Bronchial epithelial cell (primary cell): ENCODE results near the gene FARS2. TPM values are rescaled to one million over a fixed set of nuclear protein-coding genes. Genes with fewer than 3 reads are reported as not detected.

Experiments used
- DNase-seq: peaks from one replicate; pipeline ENCODE4 v3.0.0-alpha.2; 2010; ENCODE audit warnings: low read depth
- FAIRE-seq: peaks from 2 replicates; lab custom pipeline; 2011; peaks lifted over from hg19 to GRCh38; lab: Jason Lieb, UNC
- H3K27me3 ChIP-seq: 2 replicates; pipeline ENCODE4 v1.5.1; 2011; ENCODE audit warnings: low read length; ENCODE audit not compliant: control insufficient read depth, insufficient read depth
- H3K36me3 ChIP-seq: 2 replicates; pipeline ENCODE4 v1.5.1; 2011; ENCODE audit warnings: low read length; ENCODE audit not compliant: control insufficient read depth, insufficient read depth
- H3K4me3 ChIP-seq: 2 replicates; pipeline ENCODE4 v1.5.1; 2011; ENCODE audit warnings: mild to moderate bottlenecking, low read depth, low read length, control low read depth
- CTCF ChIP-seq: IDR thresholded peaks from 2 replicates; pipeline ENCODE4 v1.5.1; 2011; ENCODE audit warnings: mild to moderate bottlenecking, moderate library complexity, low read length, control low read depth, inconsistent platforms; ENCODE audit not compliant: insufficient read depth, severe bottlenecking
- total RNA-seq: library from RNA; depleted of rRNA; stranded (reverse); fragments of >200 nt; gene quantifications from 2 replicates; pipeline ENCODE4 v1.2.1, GENCODE V29; 2014

FARS2 gene
- total RNA-seq, 1 donor from 2014 or later = 27.4 TPM

GRCh38 chr6:5302995-5303622, 41.8 kb downstream of the FARS2 start:
- H3K36me3 ChIP-seq = no peaks in the 10 kb centered on the region
- peak; percentile 98 for TF ChIP-seq CTCF
- peak; percentile 56 for DNase-seq
- H3K4me3 ChIP-seq = no peak overlapping the region
- no peaks in the 10 kb centered on the region for H3K27me3 ChIP-seq
- FAIRE-seq = peak; percentile 83

- FAIRE-seq = no peak
- H3K27me3 ChIP-seq = no peaks in the 10 kb centered on the region
- no peak overlapping the region for H3K4me3 ChIP-seq
- no peaks in the 10 kb centered on the region for H3K36me3 ChIP-seq
- DNase-seq = no peak
- no peak for TF ChIP-seq CTCF
Measured at GRCh38 chr6:5303682-5304081, 42.4 kb downstream of the FARS2 start.

GRCh38 chr6:5305968-5306626, 44.8 kb downstream of the FARS2 start:
- FAIRE-seq (no peak), DNase-seq (no peak)
- TF ChIP-seq CTCF = no peak
- no peaks in the 10 kb centered on the region for H3K36me3 ChIP-seq
- H3K4me3 ChIP-seq = no peak overlapping the region
- no peaks in the 10 kb centered on the region for H3K27me3 ChIP-seq

GRCh38 chr6:5307058-5307457, 45.7 kb downstream of the FARS2 start:
- DNase-seq = no peak
- FAIRE-seq = no peak
- Histone ChIP-seq H3K36me3 (no peaks in the 10 kb centered on the region), H3K4me3 (no peak overlapping the region), H3K27me3 (no peaks in the 10 kb centered on the region)
- no peak for TF ChIP-seq CTCF

GRCh38 chr6:5308066-5308465, 46.8 kb downstream of the FARS2 start:
- H3K36me3 ChIP-seq = no peaks in the 10 kb centered on the region
- no peak overlapping the region for H3K4me3 ChIP-seq
- H3K27me3 ChIP-seq = no peaks in the 10 kb centered on the region
- FAIRE-seq = no peak
- no peak for TF ChIP-seq CTCF
- DNase-seq = peak; percentile 80
